Spinal cord (tissue), 10 donors: ENCODE results near the gene HP. TPM values are rescaled to one million over a fixed set of nuclear protein-coding genes. Genes with fewer than 3 reads are reported as not detected.
"Not testable (repeated sequence)": the region's sequence is repeated elsewhere in the genome, so short reads cannot be mapped to it uniquely, and the experiment has no call there.

Experiments
- DNase-seq, 6 donors: peaks; one replicate each; pipeline versions ENCODE4 v3.0.0 to v3.0.0-alpha.2; 2013 to 2015; ENCODE audit warnings: low spot score in 6 of 6, low read depth in 4 of 6
- H3K27ac ChIP-seq: one replicate; pipeline ENCODE4 v1.5.1; 2013; ENCODE audit warnings: low read depth, low read length, control low read depth
- H3K27me3 ChIP-seq: one replicate; pipeline ENCODE4 v1.6.1; 2013; ENCODE audit warnings: low read length; ENCODE audit not compliant: control insufficient read depth, insufficient read depth
- H3K36me3 ChIP-seq: one replicate; pipeline ENCODE4 v1.6.1; 2013; ENCODE audit warnings: low read length; ENCODE audit not compliant: control insufficient read depth, insufficient read depth
- H3K4me1 ChIP-seq: one replicate; pipeline ENCODE4 v1.6.1; 2013; ENCODE audit warnings: low read length; ENCODE audit not compliant: control insufficient read depth, insufficient read depth
- H3K4me3 ChIP-seq: one replicate; pipeline ENCODE4 v1.5.1; 2013; ENCODE audit warnings: low read depth, low read length, control low read depth
- H3K9me3 ChIP-seq: one replicate; pipeline ENCODE4 v1.6.1; 2013; ENCODE audit warnings: low read length; ENCODE audit not compliant: control insufficient read depth, insufficient read depth
- WGBS: methylation state at CpG from one replicate; pipeline ENCODE4 v1.1.5; 2013; ENCODE audit warnings: missing lambda C conversion rate; ENCODE audit not compliant: insufficient coverage; 5-methylcytosine and 5-hydroxymethylcytosine counted together
- long read RNA-seq, 4 donors: transcript quantifications; one replicate each; lab custom pipeline, GENCODE V29; 2026
- polyA plus RNA-seq, 2 donors: library from polyadenylated mRNA; unstranded; fragments of 120-200 nt; gene quantifications; one replicate each; pipeline ENCODE4 v1.2.1, GENCODE V29; 2013; ENCODE audit not compliant: insufficient read length in 2 of 2
- total RNA-seq, 2 donors: library from RNA; depleted of rRNA in 1 of 2; stranded (reverse); fragments of 120-200 nt in 1 of 2; fragments of >200 nt in 1 of 2; gene quantifications; one replicate each; pipeline versions ENCODE4 v1.2.3 to v1.2.4, GENCODE V29; 2013 to 2014
- donor health status: healthy.

The HP gene, protein sequence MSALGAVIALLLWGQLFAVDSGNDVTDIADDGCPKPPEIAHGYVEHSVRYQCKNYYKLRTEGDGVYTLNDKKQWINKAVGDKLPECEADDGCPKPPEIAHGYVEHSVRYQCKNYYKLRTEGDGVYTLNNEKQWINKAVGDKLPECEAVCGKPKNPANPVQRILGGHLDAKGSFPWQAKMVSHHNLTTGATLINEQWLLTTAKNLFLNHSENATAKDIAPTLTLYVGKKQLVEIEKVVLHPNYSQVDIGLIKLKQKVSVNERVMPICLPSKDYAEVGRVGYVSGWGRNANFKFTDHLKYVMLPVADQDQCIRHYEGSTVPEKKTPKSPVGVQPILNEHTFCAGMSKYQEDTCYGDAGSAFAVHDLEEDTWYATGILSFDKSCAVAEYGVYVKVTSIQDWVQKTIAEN
- total RNA-seq (10 to 100 TPM in 1 of 2 donors, under 1 TPM in 1; 0.77 to 10.4 TPM), polyA plus RNA-seq (1 to 10 TPM; 1.0 to 1.7 TPM)
- long read RNA-seq, donor 1 = 0 reads
- long read RNA-seq, donor 2 = 0 reads
- long read RNA-seq, donor 3 = 0 reads
- long read RNA-seq, donor 4 = 0 reads

DNA sequence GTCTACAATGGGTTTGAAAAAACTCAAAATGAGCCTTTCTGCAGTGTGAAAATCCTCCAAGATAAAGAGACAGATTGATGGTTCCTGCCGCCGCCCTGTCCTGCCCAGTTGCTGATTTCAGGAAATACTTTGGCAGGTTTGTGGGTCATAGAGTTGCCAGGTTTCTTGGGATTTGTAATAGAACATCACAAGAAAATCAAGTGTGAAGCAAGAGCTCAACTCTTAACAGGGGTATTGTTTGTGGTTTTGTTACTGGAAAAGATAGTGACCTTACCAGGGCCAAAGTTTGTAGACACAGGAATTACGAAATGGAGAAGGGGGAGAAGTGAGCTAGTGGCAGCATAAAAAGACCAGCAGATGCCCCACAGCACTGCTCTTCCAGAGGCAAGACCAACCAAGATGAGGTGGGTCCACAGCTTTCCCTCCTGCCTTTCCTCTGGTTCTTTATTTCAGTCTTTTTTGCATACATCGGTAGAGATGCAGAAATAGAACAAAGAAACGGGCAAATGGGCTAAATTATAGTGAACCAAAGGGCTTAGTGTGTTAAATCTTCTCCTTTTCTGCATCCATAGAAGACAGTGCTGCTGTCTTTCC, at the start of gene HP:
Gene HP (plus strand): TSS at position 252 of the 594 bp plus-strand sequence. CDS start 148 bp downstream, at position 400.
- H3K36me3 ChIP-seq, H3K27me3 ChIP-seq, H3K4me3 ChIP-seq, DNase-seq, H3K9me3 ChIP-seq, H3K27ac ChIP-seq, H3K4me1 ChIP-seq: not testable (repeated sequence)
- 89% methylated on average over 4 of the region's 5 CpGs for WGBS

DNA sequence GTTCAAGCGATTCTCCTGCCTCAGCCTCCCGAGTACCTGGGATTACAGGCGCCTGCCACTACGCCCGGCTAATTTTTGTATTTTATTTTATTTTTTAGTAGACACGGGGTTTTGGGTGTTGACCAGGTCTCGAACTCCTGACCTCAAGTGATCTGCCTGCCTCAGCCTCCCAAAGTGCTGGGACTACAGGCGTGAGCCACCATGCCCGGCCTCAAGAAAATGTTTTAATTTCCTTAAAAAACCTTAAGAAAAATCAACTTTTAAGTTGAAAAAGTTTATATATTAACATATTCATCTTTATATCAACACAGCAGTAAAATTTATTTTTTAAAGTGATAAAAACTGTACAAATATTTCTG, 46.3 kb upstream of the HP start:
- not testable (repeated sequence) for H3K27me3 ChIP-seq, DNase-seq, H3K27ac ChIP-seq, H3K9me3 ChIP-seq, H3K36me3 ChIP-seq
- Histone ChIP-seq H3K4me1 (peaks cover 11% of the 10 kb centered on the region), H3K4me3 (peak overlapping the region; percentile 95)
- WGBS = no CpG with 5 or more reads among the region's 9 CpGs

DNA sequence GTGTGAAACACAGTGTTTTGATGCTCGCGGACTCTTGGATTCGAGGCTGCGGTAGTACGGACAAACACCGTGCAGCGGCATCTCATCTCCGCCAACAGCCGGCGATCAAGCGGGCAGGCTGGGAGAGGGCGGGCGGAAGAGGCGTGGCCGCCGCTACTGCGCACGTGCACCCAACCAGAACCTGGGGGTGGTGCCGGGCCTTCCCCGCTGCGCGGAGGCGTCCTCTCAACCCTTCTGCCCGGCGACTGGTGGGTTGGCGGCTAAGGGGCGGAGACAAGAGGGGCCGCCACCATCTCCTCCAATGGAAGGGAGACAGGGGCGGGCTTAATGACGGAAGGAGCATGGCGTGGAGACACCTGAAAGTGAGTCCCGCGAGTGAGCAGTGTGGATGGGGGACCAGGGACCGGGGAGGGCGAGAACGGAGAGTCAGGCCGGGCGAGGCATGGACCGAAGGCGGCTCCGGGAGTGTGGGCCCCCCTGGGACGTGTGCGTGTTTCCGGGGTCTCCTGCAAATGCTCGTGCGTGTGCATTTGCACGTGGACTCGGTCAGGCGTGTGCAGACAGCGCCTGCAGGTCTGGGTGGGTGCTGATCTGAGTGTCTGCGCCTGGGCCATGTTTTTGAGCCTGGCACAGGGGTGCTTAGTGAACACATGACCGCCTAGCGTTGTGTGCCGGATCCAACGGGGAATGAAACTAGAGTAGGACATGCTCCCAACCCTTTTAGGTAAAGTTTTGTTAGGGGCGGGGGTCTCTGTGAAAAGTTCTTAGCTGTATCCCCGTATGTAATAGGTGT, 45.7 kb upstream of the HP start, which contains the start of gene DHODH:
Gene DHODH (plus strand): TSS at position 321 of the 793 bp plus-strand sequence. CDS start 21 bp downstream, at position 342.
- no peak within 1 kb of the TSS for H3K27ac ChIP-seq
- H3K27me3 ChIP-seq = no peaks in the 10 kb centered on the region
- DNase-seq = peak; percentile 89 to 99 (median 96)
- no peaks in the 10 kb centered on the region for H3K9me3 ChIP-seq
- H3K4me3 ChIP-seq = peak within 1 kb of the TSS; percentile 95
- peaks cover 14% of the 10 kb centered on the region for H3K4me1 ChIP-seq
- peaks cover 11% of the 10 kb centered on the region for H3K36me3 ChIP-seq
- 0% methylated on average over 56 of the region's 57 CpGs for WGBS

DNA sequence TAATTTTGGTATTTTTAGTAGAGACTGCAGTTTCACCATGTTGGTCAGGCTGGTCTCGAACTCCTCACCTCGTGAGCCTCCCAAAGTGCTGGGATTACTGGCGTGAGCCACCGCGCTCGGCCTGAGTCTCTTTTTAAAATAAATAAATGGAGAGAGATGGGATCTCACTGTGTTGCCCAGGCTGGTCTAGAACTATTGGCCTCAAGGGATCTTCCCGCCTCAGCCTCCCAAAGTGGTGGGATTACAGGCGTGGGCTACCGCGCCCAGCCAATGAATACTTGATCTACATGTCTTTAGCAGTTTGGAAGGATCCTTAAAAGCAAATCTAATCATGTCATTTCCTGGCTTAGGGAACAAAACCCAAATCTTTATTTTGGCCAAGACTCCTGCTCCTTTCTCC, 44.5 kb upstream of the HP start:
- DNase-seq = no peak
- Histone ChIP-seq H3K27me3 (no peaks in the 10 kb centered on the region), H3K9me3 (no peaks in the 10 kb centered on the region), H3K27ac (no peak overlapping the region), H3K36me3 (peaks cover 13% of the 10 kb centered on the region), H3K4me1 (peaks cover 16% of the 10 kb centered on the region), H3K4me3 (no peak overlapping the region)
- 98% methylated on average over 8 of the region's 10 CpGs for WGBS

GRCh38 chr16:72012607-72013006, 41.7 kb upstream of the HP start:
- DNase-seq = no peak
- H3K36me3 ChIP-seq = peaks cover 15% of the 10 kb centered on the region
- no peak overlapping the region for H3K4me3 ChIP-seq
- H3K4me1 ChIP-seq = peaks cover 16% of the 10 kb centered on the region
- no peak overlapping the region for H3K27ac ChIP-seq
- WGBS = 79% methylated on average over 8 of the region's 9 CpGs
- no peaks in the 10 kb centered on the region for H3K9me3 ChIP-seq
- no peaks in the 10 kb centered on the region for H3K27me3 ChIP-seq

DNA sequence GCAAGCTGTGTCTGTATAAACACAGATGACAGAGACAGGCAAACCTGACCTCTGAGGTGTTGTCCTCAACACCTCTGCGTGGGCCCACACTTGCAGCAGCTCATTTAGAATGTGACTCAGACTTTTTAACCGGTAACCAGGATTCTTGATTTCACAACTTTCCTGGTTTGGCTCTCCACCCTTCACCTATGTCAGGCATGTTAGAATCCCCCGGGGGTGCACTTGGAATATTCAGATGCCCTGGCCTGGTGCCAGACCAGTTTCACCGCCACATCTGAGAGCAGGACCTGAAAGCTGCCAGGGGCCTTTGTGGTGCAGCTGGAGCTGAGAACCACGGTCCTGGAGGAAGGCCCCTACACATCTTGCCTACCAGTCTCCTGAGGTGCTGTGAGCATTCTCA, 40.9 kb upstream of the HP start:
- H3K27ac ChIP-seq = no peak overlapping the region
- peaks cover 12% of the 10 kb centered on the region for H3K4me1 ChIP-seq
- H3K4me3 ChIP-seq = no peak overlapping the region
- no peaks in the 10 kb centered on the region for H3K27me3 ChIP-seq
- H3K9me3 ChIP-seq = no peaks in the 10 kb centered on the region
- peaks cover 22% of the 10 kb centered on the region for H3K36me3 ChIP-seq
- DNase-seq = no peak
- 57% methylated on average over 5 of the region's 5 CpGs for WGBS

GRCh38 chr16:72013888-72014581, 40.3 kb upstream of the HP start:
- H3K27ac ChIP-seq = no peak overlapping the region
- H3K36me3 ChIP-seq = peaks cover 25% of the 10 kb centered on the region
- DNase-seq = peak in 1 of 6 donors; percentile 7
- no peaks in the 10 kb centered on the region for H3K9me3 ChIP-seq
- WGBS = 55% methylated on average over 7 of the region's 15 CpGs
- H3K4me3 ChIP-seq = no peak overlapping the region
- no peaks in the 10 kb centered on the region for H3K27me3 ChIP-seq
- peaks cover 7% of the 10 kb centered on the region for H3K4me1 ChIP-seq

GRCh38 chr16:72014675-72015074, 39.6 kb upstream of the HP start:
- 80% methylated on average over 2 of the region's 8 CpGs for WGBS
- Histone ChIP-seq H3K27ac (no peak overlapping the region), H3K36me3 (peaks cover 25% of the 10 kb centered on the region), H3K4me1 (peaks cover 5% of the 10 kb centered on the region), H3K9me3 (no peaks in the 10 kb centered on the region), H3K4me3 (no peak overlapping the region), H3K27me3 (no peaks in the 10 kb centered on the region)
- no peak for DNase-seq

- H3K4me3 ChIP-seq = no peak overlapping the region
- no peaks in the 10 kb centered on the region for H3K9me3 ChIP-seq
- WGBS = 100% methylated on average over 2 of the region's 3 CpGs
- H3K27ac ChIP-seq = no peak overlapping the region
- H3K27me3 ChIP-seq = no peaks in the 10 kb centered on the region
- H3K36me3 ChIP-seq = peaks cover 25% of the 10 kb centered on the region
- peaks cover 5% of the 10 kb centered on the region for H3K4me1 ChIP-seq
- no peak for DNase-seq
These were observed 39.2 kb upstream of the HP start for GRCh38 chr16:72015124-72015523.
